ENCODE data around the gene PATE3.

GRCh38 chr11:125797641-125798040 lies 9.7 kb downstream of the PATE3 start:
- TF ChIP-seq CTCF (optimal IDR thresholded peaks at IDR 0.05 in 1 of 3, IDR thresholded peaks at IDR 0.05 in 1 of 3, conservative IDR thresholded peaks at IDR 0.05 in 1 of 3; ENCODE audit: extremely low read depth in 1 of 3, insufficient read depth in 2 of 3, low read length in 3 of 3) (no peak), EZH2 (IDR thresholded peaks at IDR 0.05; ENCODE audit: low read length) (no peak)

Data from keratinocyte (primary cell).